AG04449 (cell line): Measurements from ENCODE around the gene LRP6.

ENCODE experiments used
- CTCF ChIA-PET: fragments of 350-600 bp; formaldehyde crosslinking; extraction: SDS; loops from one replicate; lab custom pipeline; 2021; ENCODE audit warnings: antibody characterized with exemption; lab: Yijun Ruan, JAX
- POLR2A ChIA-PET: fragments of 400-600, 350-600 bp; formaldehyde crosslinking; extraction: SDS; loops from one replicate; lab custom pipeline; 2020; ENCODE audit warnings: antibody characterized with exemption, inconsistent platforms; lab: Yijun Ruan, JAX
- DNase-seq: peaks from one replicate; pipeline ENCODE4 v3.0.0-alpha.2; 2010; ENCODE audit warnings: low read depth, low spot score
- H3K4me3 ChIP-seq: 2 replicates; pipeline ENCODE4 v1.5.1; 2011; ENCODE audit warnings: low read depth, mild to moderate bottlenecking, control low read depth, low read length
- CTCF ChIP-seq: IDR thresholded peaks from one replicate; pipeline ENCODE4 v1.5.1; 2011; ENCODE audit warnings: mild to moderate bottlenecking, moderate library complexity, low read length, control low read depth, inconsistent platforms; ENCODE audit not compliant: insufficient read depth; ENCODE audit errors: missing control alignments

LRP6 gene

DNA sequence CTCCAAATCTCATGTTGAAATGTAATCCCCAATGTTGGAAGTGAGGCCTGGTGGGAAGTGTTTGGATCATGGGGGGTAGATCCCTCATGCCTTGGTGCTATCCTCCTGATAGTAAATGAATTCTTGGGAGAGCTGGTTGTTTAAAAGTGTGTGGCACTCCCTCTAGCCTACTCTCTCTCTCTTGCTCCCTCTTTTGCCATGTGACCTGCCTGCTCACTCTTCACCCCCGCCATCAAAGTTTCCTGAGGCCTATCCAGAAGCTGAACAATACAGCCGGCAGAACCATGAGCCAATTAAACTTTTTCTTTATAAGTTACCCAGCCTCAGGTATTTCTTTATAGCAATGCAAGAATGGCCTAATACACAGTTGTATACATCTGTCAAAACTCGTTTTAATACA lies 133.6 kb downstream of the LRP6 start:
- H3K4me3 ChIP-seq, result no peak overlapping the region
- POLR2A ChIA-PET, result no interaction called here
- CTCF ChIA-PET, result interaction anchor here (1.3 kb wide), 1 partner anchor 10 kb away, joined by 3 read pairs; no protein-coding TSS in a partner anchor
- no peak for TF ChIP-seq CTCF
- DNase-seq, result no peak

- TF ChIP-seq CTCF, result no peak
- H3K4me3 ChIP-seq, result no peak overlapping the region
- no peak for DNase-seq
- CTCF ChIA-PET, result no interaction called here
- POLR2A ChIA-PET, result no interaction called here
These were observed 138.2 kb downstream of the LRP6 start for GRCh38 chr12:12128670-12129069.

DNA sequence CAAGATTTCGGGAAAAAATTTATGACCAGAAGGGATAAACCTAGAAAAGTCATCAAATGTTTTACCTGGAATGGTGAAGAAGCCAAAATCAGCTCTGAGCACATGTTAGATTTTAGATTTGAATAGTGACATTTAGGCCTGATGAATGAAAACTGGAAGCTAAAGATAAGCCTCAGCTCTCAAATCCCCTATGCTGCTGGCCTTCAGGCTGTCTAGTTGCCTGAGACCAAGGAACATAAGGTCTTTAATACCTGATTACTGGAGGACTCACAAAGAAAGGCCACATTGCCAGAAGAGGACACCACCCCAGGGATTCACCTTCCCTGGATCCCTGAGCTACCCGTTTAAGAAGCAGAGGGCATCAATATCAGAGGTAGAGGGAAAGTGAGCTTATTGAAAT lies 139.5 kb downstream of the LRP6 start:
- POLR2A ChIA-PET, result interaction anchor here (0.6 kb wide), 1 partner anchor 59 kb away, joined by 3 read pairs; no protein-coding TSS in a partner anchor
- no peak overlapping the region for H3K4me3 ChIP-seq
- no peak for DNase-seq
- no peak for TF ChIP-seq CTCF
- CTCF ChIA-PET, result no interaction called here

DNA sequence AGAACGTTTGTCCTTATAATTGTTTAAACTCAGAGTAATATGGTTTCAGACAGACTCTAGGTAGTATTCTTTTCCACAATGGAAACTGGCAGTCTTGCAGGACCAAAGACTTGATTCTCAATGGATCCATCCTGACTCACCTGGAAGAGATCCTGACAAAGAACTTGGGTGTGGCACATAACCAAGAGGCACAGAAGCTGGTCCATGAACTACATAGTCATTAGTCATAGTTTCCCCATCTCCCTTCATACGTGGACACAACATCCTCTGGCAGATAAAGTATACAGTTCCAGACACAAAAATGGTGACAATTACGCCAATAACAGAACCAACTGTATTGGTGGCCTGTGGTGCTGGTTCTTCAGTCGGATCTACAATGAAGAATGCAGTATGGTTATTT lies 140.3 kb downstream of the LRP6 start:
- H3K4me3 ChIP-seq, result no peak overlapping the region
- no peak for TF ChIP-seq CTCF
- ChIA-PET POLR2A (no interaction called here), CTCF (no interaction called here)
- DNase-seq, result no peak

DNA sequence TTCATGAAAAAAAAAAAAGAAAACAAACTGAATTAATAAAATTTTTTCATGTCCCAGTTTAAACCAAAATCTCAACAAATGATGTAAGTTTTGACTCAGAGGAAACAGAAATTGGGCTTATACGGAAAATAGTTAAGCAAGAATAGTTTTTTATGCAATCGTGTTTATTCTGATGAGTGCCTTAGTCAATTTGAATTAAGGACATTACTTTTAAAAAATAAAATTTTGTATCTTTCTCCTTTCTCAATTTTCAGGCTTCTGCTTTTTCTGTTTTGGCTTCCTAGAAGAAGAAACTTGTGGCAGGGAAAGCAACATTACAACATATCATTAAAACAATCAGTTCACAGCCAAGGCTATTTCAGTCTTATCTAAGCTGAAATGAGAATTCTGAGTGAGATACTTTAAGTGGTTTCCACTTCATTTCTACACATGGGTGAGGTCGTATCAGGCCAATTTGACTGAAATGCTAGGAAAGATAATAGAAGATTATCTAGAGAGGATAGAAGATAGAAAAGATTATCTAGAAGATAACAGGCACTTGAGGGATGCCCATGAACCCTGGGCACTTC lies 143.7 kb downstream of the LRP6 start:
- DNase-seq, result no peak
- H3K4me3 ChIP-seq, result no peak overlapping the region
- no peak for TF ChIP-seq CTCF
- ChIA-PET CTCF (interaction anchor here (0.9 kb wide), 1 partner anchor 7 kb away, joined by 3 read pairs; no protein-coding TSS in a partner anchor), POLR2A (interaction anchor here (0.6 kb wide), 1 partner anchor 132 kb away, joined by 3 read pairs; no protein-coding TSS in a partner anchor)

DNA sequence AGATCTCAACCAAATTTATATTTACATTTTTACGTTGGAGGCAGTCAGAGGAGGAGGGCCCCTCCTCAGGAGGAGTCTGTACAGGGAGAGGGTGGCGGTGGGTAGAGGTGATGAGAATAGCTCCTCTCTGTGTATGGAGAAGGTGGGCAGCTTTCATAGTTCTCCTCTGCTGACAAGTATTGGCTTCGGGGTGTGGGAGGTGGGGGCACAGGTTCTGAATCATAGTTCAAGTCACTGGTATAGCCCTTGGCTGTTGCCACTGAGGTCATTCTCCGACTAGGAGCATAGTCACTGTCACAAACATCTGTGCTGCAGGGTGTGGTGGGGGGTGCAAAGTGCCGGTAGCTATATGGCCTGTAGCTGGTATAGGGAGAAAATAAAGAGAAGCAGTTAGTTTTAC lies 145.8 kb downstream of the LRP6 start:
- TF ChIP-seq CTCF, result no peak
- POLR2A ChIA-PET, result interaction anchor here (1.2 kb wide), 1 partner anchor 146 kb away, joined by 3 read pairs; the partner anchor contains the start of gene LRP6
- CTCF ChIA-PET, result no interaction called here
- no peak for DNase-seq
- H3K4me3 ChIP-seq, result no peak overlapping the region
